Mesodermal cell (in vitro differentiated cells): ENCODE measurements around the gene POU2F1.
A peak's percentile ranks its signal among the peaks of the same experiment; 100 is the strongest.
"Not testable (repeated sequence)": the region's sequence is repeated elsewhere in the genome, so short reads cannot be mapped to it uniquely, and the experiment has no call there.

Experiments
- H3K27ac ChIP-seq: 2 replicates; pipeline ENCODE4 v1.7.0; 2013; ENCODE audit warnings: mild to moderate bottlenecking, low read depth, low read length, moderate library complexity; ENCODE audit not compliant: severe bottlenecking
- H3K36me3 ChIP-seq: 2 replicates; pipeline ENCODE4 v1.7.1; 2013; ENCODE audit warnings: mild to moderate bottlenecking, low read length, moderate library complexity; ENCODE audit not compliant: control insufficient read depth, insufficient read depth
- H3K4me1 ChIP-seq: one replicate; pipeline ENCODE4 v1.7.1; 2013; ENCODE audit warnings: mild to moderate bottlenecking, low read length; ENCODE audit not compliant: insufficient read depth, control insufficient read depth, poor library complexity, severe bottlenecking
- H3K4me3 ChIP-seq: 2 replicates; pipeline ENCODE4 v1.7.0; 2013; ENCODE audit warnings: low read length, control low read depth, mild to moderate bottlenecking; ENCODE audit not compliant: insufficient read depth, poor library complexity, severe bottlenecking; ENCODE audit errors: extremely low read depth
- H3K9me3 ChIP-seq: 2 replicates; pipeline ENCODE4 v1.7.1; 2013; ENCODE audit warnings: mild to moderate bottlenecking, low read length, moderate library complexity; ENCODE audit not compliant: control insufficient read depth
- WGBS, 2 experiments: methylation state at CpG; one replicate each; pipeline ENCODE4 v1.1.5; 2013; ENCODE audit warnings: missing lambda C conversion rate in 2 of 2; ENCODE audit not compliant: insufficient coverage in 2 of 2; 5-methylcytosine and 5-hydroxymethylcytosine counted together

Gene POU2F1

DNA sequence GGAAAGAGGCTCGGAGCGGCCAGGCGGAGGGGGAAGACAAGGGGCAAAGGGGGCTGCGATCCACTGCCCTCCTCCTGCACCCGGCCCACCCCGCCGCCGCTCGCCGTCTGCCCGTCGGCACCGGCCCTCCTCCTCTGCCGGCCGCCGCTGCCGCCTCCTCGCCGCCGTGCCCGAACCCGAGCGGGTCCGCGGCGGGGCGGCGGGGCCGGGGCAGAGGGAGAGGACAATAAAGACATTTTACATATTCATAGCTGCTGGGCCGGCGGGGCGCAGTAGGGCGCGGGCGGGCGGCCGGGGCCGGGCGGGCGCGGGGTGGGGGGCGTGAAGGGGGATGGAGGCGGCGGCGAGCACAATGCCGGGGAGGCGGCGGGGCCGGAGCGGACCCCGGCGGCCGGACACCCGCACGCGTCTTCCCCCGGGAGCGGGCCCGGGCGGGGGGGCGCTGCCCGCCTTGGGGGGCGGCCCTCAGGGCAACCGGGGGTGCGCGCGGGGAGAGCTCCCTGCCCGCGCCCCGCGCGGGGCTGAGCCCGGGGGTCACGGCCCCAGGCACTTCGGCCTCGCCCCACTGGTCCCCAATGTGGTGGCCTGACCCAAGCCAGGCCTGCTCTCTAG is 546 bp downstream of the POU2F1 start:
- Histone ChIP-seq H3K4me1 (peaks cover 10% of the 10 kb centered on the region), H3K9me3 (no peaks in the 10 kb centered on the region), H3K4me3 (peak overlapping the region; percentile 76), H3K27ac (peak overlapping the region; percentile 92), H3K36me3 (no peaks in the 10 kb centered on the region)
- WGBS, 2 experiments, result 0% methylated on average over 36 to 50 of the region's 76 CpGs

DNA sequence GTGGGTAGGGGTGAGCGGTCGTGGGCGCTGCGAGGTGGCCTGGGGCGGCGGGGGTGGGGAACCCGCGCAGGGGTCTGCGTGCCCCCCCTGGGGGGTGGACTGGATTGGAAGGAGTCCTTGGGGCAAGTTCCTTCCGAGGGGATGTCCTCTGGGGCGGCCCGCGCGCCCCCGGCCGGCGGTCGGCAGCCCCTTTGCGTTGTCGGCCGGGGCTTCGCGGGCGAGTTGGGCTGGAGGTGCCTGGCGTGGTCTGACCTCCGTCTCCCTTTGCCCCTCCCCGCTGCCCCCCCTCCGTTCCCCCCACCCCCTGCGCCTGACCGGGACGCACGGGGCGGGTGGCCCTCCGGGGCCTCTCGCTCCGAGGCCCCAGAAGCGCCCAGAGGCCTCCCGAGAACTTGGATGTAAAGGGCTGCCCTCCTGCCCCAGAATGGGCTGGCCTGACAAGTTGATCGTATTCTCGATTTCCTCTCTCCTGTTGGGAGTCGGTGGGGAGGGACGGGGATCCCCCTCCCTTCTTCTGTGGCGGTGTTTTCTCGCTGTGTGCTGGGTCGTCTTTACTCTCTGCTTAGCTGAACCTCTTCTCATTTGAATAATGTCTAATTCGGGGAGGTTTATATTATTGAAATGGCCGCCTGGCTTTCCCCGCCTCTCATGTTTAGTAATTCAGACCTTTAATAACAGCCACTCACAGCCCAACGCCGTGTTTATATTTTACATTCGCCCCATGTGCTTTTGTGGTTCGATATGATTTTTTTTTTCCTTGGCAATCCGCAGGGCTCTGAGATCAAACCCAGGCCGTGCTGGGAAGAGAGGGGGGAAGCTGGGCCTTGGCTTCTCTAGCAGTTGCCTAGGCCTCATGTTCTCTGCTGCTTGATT is 1.3 kb downstream of the POU2F1 start:
- Histone ChIP-seq H3K4me1 (peaks cover 12% of the 10 kb centered on the region), H3K9me3 (no peaks in the 10 kb centered on the region), H3K4me3 (peak overlapping the region; percentile 76), H3K27ac (peak overlapping the region; percentile 89), H3K36me3 (no peaks in the 10 kb centered on the region)
- WGBS, 2 experiments, result 0% methylated on average over 14 of the region's 54 CpGs

DNA sequence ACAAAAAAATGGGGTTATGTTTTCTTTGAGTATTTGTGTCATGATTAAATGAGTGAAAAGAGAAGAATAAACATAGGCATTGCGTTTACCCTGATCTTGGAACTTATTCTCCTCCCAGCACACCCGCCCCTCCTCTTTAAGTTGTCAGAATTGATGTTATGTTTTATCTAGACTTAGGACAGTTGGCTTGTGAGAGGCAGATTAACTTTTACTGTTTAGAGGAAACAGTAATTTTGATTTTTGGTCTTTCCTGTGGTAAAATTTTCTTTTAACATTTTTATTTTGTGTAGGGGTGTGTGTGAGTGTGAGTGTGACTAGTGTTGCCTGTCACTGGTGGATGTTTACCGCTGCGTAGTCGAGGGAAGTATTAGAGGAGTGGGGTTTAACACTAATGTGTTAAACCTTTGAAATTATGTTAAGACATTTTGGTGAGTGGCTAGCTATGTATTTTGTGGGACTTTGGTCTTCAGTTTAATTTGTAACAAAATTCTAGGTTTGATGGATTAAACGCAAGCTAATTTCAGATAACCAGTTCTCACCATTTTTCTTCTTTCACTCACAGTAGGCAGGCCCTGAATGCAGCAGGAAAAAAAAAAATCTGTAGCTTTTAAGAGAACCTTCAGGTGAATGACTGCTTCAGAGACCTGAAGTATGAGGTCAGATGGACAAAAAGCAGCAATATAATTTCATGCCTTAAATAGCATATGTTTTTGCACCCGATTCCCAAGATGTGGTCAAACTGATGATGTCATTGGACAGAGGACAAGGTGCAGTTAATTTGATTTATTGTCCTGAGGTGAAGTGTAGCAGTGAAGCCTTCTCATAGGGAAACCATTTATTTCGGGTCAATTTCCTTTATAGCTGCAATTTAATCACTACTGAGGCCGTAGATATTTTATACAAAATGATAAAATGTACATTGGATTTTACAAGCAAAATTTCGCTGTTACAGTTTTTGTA is 2.7 kb downstream of the POU2F1 start:
- H3K4me1 ChIP-seq, result peaks cover 21% of the 10 kb centered on the region
- WGBS, 2 experiments, result 92% methylated on average over 3 to 5 of the region's 10 CpGs
- peak overlapping the region; percentile 10 for H3K27ac ChIP-seq
- H3K36me3 ChIP-seq, result no peaks in the 10 kb centered on the region
- no peaks in the 10 kb centered on the region for H3K9me3 ChIP-seq
- H3K4me3 ChIP-seq, result no peak overlapping the region

DNA sequence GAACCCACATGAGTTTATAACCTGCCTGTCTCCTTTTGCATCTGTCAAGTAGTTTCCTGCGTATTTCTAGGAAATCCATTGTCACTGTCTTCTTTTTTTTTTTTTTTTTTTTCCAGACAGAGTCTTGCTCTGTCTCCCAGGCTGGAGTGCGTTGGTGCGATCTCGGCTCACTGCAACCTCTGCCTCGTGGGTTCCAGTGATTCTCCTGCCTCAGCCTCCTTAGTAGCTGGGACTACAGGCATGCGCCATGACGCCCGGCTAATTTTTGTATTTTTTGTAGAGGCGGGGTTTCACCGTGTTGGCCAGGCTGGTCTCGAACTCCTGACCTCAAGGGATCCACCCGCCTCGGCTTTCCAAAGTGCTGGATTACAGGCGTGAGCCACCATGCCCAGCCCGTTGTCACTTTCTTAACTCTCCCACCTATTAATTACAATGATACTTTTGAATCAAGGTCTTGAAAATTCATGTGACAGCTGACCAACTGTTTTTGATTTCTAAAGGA is 4.1 kb downstream of the POU2F1 start:
- H3K4me3 ChIP-seq, H3K9me3 ChIP-seq, H3K36me3 ChIP-seq, H3K27ac ChIP-seq: not testable (repeated sequence)
- peaks cover 21% of the 10 kb centered on the region for H3K4me1 ChIP-seq
- 79 to 89% methylated on average over 15 of the region's 15 CpGs for WGBS, 2 experiments

DNA sequence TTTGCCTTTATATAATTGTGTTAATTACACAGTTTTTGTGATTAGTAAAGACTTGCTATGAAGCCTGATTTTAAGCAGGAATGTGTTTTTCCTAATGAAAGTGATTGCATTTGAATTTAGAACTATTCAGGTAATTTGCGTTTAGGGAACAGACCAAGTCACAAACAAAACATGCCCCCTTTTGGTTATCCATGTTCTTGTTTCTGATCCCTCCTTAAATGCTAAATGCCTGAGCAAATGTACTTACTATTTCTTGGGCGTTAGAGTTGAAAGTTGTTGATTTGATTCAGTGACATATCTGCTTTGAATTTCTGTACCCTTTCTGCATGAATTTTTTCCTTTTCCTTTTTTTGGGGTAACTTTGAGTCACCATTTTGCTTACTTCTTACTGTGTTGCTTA is 5.2 kb downstream of the POU2F1 start:
- peaks cover 21% of the 10 kb centered on the region for H3K4me1 ChIP-seq
- 28% methylated on average over 2 of the region's 2 CpGs; no CpG with 5 or more reads in 1 of the 2 experiments for WGBS, 2 experiments

DNA sequence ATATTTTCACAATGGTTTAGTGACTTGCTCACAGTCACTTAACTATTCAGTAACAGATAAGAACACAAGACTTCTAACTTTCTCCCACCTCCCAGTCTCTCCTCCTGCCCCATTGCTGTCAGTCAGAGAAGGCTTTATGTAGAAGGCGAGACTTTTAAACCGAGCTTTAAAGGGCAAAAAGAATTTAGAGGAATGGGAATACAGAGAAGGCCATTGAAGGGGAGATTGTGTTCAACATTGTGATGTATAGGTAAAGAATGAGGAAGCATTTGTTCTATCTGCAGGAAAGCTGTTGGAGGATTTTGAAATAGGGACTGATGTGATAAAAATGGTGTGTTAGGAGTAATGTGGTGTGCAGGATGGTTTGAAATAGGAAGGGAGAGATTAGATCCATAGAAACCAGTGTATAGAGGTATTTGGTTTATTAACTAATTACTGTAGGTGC is 7.3 kb downstream of the POU2F1 start:
- WGBS, 2 experiments, result 30 to 31% methylated on average over 2 of the region's 2 CpGs
- Histone ChIP-seq H3K9me3 (no peaks in the 10 kb centered on the region), H3K4me3 (no peak overlapping the region), H3K36me3 (no peaks in the 10 kb centered on the region), H3K27ac (peak overlapping the region; percentile 13), H3K4me1 (peaks cover 15% of the 10 kb centered on the region)

More for the DNA sequence above, 5.2 kb downstream of the POU2F1 start:
- Histone ChIP-seq H3K9me3 (no peaks in the 10 kb centered on the region), H3K36me3 (no peaks in the 10 kb centered on the region), H3K27ac (no peak overlapping the region), H3K4me3 (no peak overlapping the region)

DNA sequence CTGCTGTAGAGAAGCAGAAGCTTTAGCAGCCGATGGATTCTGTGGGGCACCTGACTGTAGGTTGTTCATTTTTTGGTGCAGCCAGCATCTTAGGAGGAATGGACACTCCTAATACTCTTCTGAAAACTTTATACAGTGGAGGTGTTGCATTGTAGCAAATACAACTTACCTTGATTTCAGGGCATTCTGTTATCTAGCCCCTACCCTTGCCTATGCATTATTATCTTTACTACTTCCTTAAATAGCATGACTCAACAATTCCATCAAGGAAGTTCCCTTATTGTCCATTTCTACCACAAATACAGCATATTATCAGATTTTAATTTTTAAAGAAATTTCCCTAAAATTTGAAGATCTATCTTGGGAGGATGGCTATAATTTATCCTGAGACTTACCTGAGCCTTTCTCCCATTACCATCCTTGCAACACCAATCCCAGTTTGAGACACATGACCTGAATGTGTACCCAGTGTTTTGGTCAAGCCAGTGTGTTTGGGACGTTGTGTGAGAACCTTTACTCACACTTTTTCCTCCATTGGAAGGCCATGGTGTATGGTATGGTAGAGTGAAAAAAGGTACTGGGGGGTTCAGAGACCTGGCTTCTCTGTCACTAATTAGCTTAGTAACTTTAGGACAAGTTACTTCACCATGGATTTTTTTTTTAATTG is 9.2 kb downstream of the POU2F1 start:
- Histone ChIP-seq H3K4me1 (peaks cover 11% of the 10 kb centered on the region), H3K27ac (no peak overlapping the region), H3K4me3 (no peak overlapping the region), H3K36me3 (no peaks in the 10 kb centered on the region), H3K9me3 (no peaks in the 10 kb centered on the region)
- 100% methylated on average over 1 of the region's 2 CpGs; no CpG with 5 or more reads in 1 of the 2 experiments for WGBS, 2 experiments

DNA sequence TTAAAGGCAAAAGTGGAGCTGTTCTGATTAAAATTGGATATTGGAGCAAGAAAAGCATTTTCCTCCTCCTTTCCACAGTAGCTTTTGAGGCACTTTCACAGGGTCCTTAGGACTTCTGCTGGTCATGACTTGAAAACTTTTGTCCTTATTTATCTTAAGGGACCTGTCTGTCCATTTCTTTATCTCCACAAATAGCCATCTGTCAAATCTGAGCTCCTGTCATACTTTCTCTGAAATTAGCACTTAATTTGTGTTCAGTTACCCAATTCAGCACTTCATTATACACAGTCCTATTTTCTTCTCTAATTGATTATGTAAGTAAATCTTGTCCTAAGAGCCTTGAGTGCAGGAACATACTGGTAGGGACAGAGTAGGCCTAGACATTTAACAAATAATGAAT is 9.8 kb downstream of the POU2F1 start:
- Histone ChIP-seq H3K4me1 (peaks cover 11% of the 10 kb centered on the region), H3K9me3 (no peaks in the 10 kb centered on the region), H3K4me3 (no peak overlapping the region), H3K27ac (no peak overlapping the region), H3K36me3 (no peaks in the 10 kb centered on the region)

DNA sequence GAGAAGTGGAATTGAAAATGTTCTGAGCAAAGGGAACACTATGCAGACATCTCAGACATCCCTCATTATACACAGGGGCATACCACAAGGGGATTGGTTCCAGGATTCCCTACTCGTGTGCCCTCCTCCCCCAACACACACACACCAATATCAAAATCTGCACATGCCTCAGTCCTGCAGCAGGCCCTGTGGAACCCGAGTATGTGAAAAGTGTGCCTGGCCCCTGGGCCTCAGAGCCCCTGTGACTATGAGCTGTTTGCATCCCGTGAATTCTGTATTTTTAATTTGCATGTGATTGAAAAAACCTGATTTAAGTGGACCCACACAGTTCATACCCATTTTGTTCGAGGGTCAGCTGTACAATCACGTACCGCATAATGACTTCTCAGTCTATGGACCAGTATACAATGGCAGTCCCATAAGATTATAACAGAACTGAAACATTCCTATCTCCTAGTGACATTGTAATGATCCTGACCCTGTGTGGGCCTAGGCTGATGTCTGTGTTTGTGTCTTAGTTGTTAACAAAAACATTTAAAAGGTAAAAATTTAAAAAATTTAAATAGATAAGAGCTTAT is 11.3 kb downstream of the POU2F1 start:
- no peak overlapping the region for H3K27ac ChIP-seq
- WGBS, 2 experiments, result 90 to 92% methylated on average over 3 of the region's 6 CpGs

DNA sequence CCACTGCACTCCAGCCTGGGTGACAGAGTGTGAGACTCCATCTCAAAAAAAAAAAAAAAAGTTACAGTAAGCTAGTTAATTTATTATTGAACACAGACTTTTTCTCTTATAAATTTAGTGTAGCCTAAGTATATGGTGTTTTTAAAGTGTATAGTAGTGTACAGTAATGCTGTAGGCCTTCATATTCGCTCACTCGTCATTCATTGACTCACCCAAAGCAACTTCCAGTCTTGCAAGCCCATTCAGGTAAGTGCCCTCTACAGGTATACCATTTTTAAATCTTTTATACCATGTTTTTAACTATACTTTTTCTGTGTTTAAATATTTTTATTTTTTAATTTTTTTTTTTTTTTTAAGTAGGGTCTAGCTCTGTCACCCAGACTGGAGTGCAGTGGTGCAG is 12.1 kb downstream of the POU2F1 start:
- no peak overlapping the region for H3K27ac ChIP-seq
- H3K4me3 ChIP-seq, result no peak overlapping the region
- no peaks in the 10 kb centered on the region for H3K36me3 ChIP-seq
- H3K4me1 ChIP-seq, result no peaks in the 10 kb centered on the region
- WGBS, 2 experiments, result no CpG with 5 or more reads among the region's 2 CpGs
- H3K9me3 ChIP-seq, result no peaks in the 10 kb centered on the region

More for the DNA sequence above, 11.3 kb downstream of the POU2F1 start:
- H3K9me3 ChIP-seq, result no peaks in the 10 kb centered on the region
- H3K36me3 ChIP-seq, result no peaks in the 10 kb centered on the region
- no peak overlapping the region for H3K4me3 ChIP-seq
- peaks cover 8% of the 10 kb centered on the region for H3K4me1 ChIP-seq
